Epithelial cell of proximal tubule (primary cell): ENCODE results near the gene P4HTM. TPM values are rescaled to one million over a fixed set of nuclear protein-coding genes. Genes with fewer than 3 reads are reported as not detected.

Source experiments
- DNase-seq: peaks from one replicate; pipeline ENCODE4 v3.0.0-alpha.2; 2011; ENCODE audit warnings: low read depth
- H3K4me3 ChIP-seq: 2 replicates; pipeline ENCODE4 v1.5.1; 2011; ENCODE audit warnings: low read depth, mild to moderate bottlenecking, low read length
- CTCF ChIP-seq: conservative IDR thresholded peaks from 2 replicates; pipeline ENCODE4 v1.5.1; 2012; ENCODE audit warnings: low read depth, mild to moderate bottlenecking, low read length
- total RNA-seq: library from RNA; depleted of rRNA; stranded (reverse); fragments of >200 nt; gene quantifications from 2 replicates; pipeline ENCODE4 v1.2.3, GENCODE V29; 2015

P4HTM gene
- total RNA-seq, 1 donor from 2014 or later = 23.2 TPM

GRCh38 chr3:49001155-49001554 lies 11.1 kb downstream of the P4HTM start:
- no peak for TF ChIP-seq CTCF
- no peak for DNase-seq
- no peak overlapping the region for H3K4me3 ChIP-seq

- TF ChIP-seq CTCF = no peak
- no peak for DNase-seq
- H3K4me3 ChIP-seq = no peak overlapping the region
Measured at GRCh38 chr3:49004352-49005302, 14.6 kb downstream of the P4HTM start.

GRCh38 chr3:49005303-49005680 lies 15.3 kb downstream of the P4HTM start:
- TF ChIP-seq CTCF = no peak
- DNase-seq = no peak
- no peak overlapping the region for H3K4me3 ChIP-seq

GRCh38 chr3:49005998-49006397 lies 16.0 kb downstream of the P4HTM start:
- no peak for TF ChIP-seq CTCF
- no peak for DNase-seq
- peak overlapping the region; percentile 70 for H3K4me3 ChIP-seq

GRCh38 chr3:49006408-49007067 lies 16.5 kb downstream of the P4HTM start:
- DNase-seq = no peak
- no peak for TF ChIP-seq CTCF
- H3K4me3 ChIP-seq = peak overlapping the region; percentile 70

GRCh38 chr3:49007068-49007770 lies 17.2 kb downstream of the P4HTM start, which contains the start of gene WDR6:
WDR6 (plus strand) TSS chr3:49007391; CDS start chr3:49007432, 41 bp downstream.
- H3K4me3 ChIP-seq = peak within 1 kb of the TSS; percentile 70
- peak; percentile 55 for TF ChIP-seq CTCF
- peak; percentile 74 for DNase-seq
